ENCODE data around the gene TMEM81.

DNA sequence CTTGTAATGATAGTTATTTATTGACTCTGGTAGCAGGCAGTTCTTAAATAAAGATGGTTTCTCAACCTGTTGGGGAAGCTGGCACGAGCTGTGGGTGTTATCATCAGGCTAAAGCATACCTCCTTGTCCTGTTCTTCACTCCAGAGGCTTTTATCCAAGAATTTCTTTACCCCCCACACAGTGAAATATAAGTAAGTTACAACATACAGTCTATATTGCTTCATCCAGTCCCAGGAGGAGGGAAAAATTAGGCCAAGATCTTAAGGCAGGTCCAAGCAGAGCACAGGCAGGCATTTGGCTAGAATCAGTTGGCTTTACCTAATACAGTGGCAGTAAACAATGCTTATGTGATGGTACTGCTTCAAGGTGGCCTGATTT is 6.3 kb downstream of the TMEM81 start:
- TF ChIP-seq, protein P1, sequence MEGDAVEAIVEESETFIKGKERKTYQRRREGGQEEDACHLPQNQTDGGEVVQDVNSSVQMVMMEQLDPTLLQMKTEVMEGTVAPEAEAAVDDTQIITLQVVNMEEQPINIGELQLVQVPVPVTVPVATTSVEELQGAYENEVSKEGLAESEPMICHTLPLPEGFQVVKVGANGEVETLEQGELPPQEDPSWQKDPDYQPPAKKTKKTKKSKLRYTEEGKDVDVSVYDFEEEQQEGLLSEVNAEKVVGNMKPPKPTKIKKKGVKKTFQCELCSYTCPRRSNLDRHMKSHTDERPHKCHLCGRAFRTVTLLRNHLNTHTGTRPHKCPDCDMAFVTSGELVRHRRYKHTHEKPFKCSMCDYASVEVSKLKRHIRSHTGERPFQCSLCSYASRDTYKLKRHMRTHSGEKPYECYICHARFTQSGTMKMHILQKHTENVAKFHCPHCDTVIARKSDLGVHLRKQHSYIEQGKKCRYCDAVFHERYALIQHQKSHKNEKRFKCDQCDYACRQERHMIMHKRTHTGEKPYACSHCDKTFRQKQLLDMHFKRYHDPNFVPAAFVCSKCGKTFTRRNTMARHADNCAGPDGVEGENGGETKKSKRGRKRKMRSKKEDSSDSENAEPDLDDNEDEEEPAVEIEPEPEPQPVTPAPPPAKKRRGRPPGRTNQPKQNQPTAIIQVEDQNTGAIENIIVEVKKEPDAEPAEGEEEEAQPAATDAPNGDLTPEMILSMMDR (IDR thresholded peaks at IDR 0.05), result no peak
- no peak for TF ChIP-seq POLR2AphosphoS5 (IDR thresholded peaks at IDR 0.05)

Measured in gastroesophageal sphincter (tissue), 3 donors.